Kasumi-1 (cell line): ENCODE data around the gene PIK3C2G.

Source experiments
- DNase-seq, 2 experiments: peaks; one replicate each; lab custom pipeline; 2025; lab: John Stamatoyannopoulos, UW

Gene PIK3C2G

GRCh38 chr12:18419311-18419710 is 158.0 kb downstream of the PIK3C2G start:
- DNase-seq: no peak

- no peak for DNase-seq
Measured at GRCh38 chr12:18421867-18422266, 160.5 kb downstream of the PIK3C2G start.

GRCh38 chr12:18422871-18423270 is 161.6 kb downstream of the PIK3C2G start:
- no peak for DNase-seq

GRCh38 chr12:18424857-18425256 is 163.5 kb downstream of the PIK3C2G start:
- DNase-seq: no peak

- DNase-seq: no peak
Measured at GRCh38 chr12:18427520-18427919, 166.2 kb downstream of the PIK3C2G start.

GRCh38 chr12:18428416-18428815 is 167.1 kb downstream of the PIK3C2G start:
- DNase-seq: no peak

- DNase-seq: no peak
Measured at GRCh38 chr12:18429366-18429765, 168.0 kb downstream of the PIK3C2G start.

- DNase-seq: peak; percentile 72 to 83
Measured at GRCh38 chr12:18430425-18431048, 169.2 kb downstream of the PIK3C2G start.

GRCh38 chr12:18431771-18432170 is 170.5 kb downstream of the PIK3C2G start:
- no peak for DNase-seq

- no peak for DNase-seq
Measured at GRCh38 chr12:18432206-18432605, 170.9 kb downstream of the PIK3C2G start.

GRCh38 chr12:18436170-18436569 is 174.9 kb downstream of the PIK3C2G start:
- DNase-seq: no peak

GRCh38 chr12:18439541-18439940 is 178.2 kb downstream of the PIK3C2G start:
- DNase-seq: no peak

GRCh38 chr12:18443768-18444437 is 182.6 kb downstream of the PIK3C2G start:
- DNase-seq: no peak

GRCh38 chr12:18446061-18446644 is 184.8 kb downstream of the PIK3C2G start:
- no peak for DNase-seq

GRCh38 chr12:18454330-18454729 is 193.0 kb downstream of the PIK3C2G start:
- DNase-seq: no peak

- no peak for DNase-seq
Measured at GRCh38 chr12:18456344-18456743, 195.0 kb downstream of the PIK3C2G start.

GRCh38 chr12:18457362-18457761 is 196.0 kb downstream of the PIK3C2G start:
- no peak for DNase-seq

GRCh38 chr12:18461758-18462157 is 200.4 kb downstream of the PIK3C2G start:
- DNase-seq: no peak

GRCh38 chr12:18462442-18462841 is 201.1 kb downstream of the PIK3C2G start:
- no peak for DNase-seq

GRCh38 chr12:18467620-18468245 is 206.4 kb downstream of the PIK3C2G start:
- DNase-seq: no peak

GRCh38 chr12:18468246-18469075 is 207.1 kb downstream of the PIK3C2G start:
- DNase-seq: no peak

- DNase-seq: no peak
Measured at GRCh38 chr12:18470251-18470650, 208.9 kb downstream of the PIK3C2G start.
